ENCODE results near the gene GGT7. TPM values are rescaled to one million over a fixed set of nuclear protein-coding genes. Genes with fewer than 3 reads are reported as not detected.
"Not testable (repeated sequence)": the region's sequence is repeated elsewhere in the genome, so short reads cannot be mapped to it uniquely, and the experiment has no call there.

The GGT7 gene
- total and polyA plus RNA-seq, 2 experiments from 2014 or later = 32.3 to 53.8 TPM

- H3K27ac ChIP-seq = no peak overlapping the region
- no peak overlapping the region for H3K4me3 ChIP-seq
- no peaks in the 10 kb centered on the region for H3K9me3 ChIP-seq (ENCODE audit: low read depth)
- no peak for TF ChIP-seq CTCF (IDR thresholded peaks at IDR 0.05; ENCODE audit: low read depth, low read length)
- H3K36me3 ChIP-seq = no peaks in the 10 kb centered on the region
- no peaks in the 10 kb centered on the region for H3K27me3 ChIP-seq
- H3K4me1 ChIP-seq (ENCODE audit: low read depth) = peaks cover 8% of the 10 kb centered on the region
- DNase-seq (ENCODE audit: low read depth in 1 of 2, low spot score in 1 of 2) = no peak
Observed at GRCh38 chr20:34915131-34915530, 42.5 kb upstream of the GGT7 start.

GRCh38 chr20:34907616-34908469 lies 35.2 kb upstream of the GGT7 start:
- Histone ChIP-seq H3K4me3 (no peak overlapping the region), H3K4me1 (ENCODE audit: low read depth) (peaks cover 14% of the 10 kb centered on the region), H3K27ac (peak overlapping the region; percentile 74), H3K36me3 (no peaks in the 10 kb centered on the region), H3K9me3 (ENCODE audit: low read depth) (no peaks in the 10 kb centered on the region), H3K27me3 (no peaks in the 10 kb centered on the region)
- peak; percentile 50 to 90 for DNase-seq (ENCODE audit: low read depth in 1 of 2, low spot score in 1 of 2)
- TF ChIP-seq CTCF (IDR thresholded peaks at IDR 0.05; ENCODE audit: low read depth, low read length) = no peak

- no peak for TF ChIP-seq CTCF (IDR thresholded peaks at IDR 0.05; ENCODE audit: low read depth, low read length)
- Histone ChIP-seq H3K27me3 (no peaks in the 10 kb centered on the region), H3K27ac (no peak overlapping the region), H3K9me3 (ENCODE audit: low read depth) (no peaks in the 10 kb centered on the region), H3K4me1 (ENCODE audit: low read depth) (peaks cover 14% of the 10 kb centered on the region), H3K4me3 (no peak overlapping the region), H3K36me3 (no peaks in the 10 kb centered on the region)
- DNase-seq (ENCODE audit: low read depth in 1 of 2, low spot score in 1 of 2) = peak in 1 of 2 donors; percentile 52
Observed at GRCh38 chr20:34904202-34904621, 31.6 kb upstream of the GGT7 start.

- not testable (repeated sequence) for H3K27ac ChIP-seq; DNase-seq (ENCODE audit: low read depth in 1 of 2, low spot score in 1 of 2); H3K9me3 ChIP-seq (ENCODE audit: low read depth); H3K36me3 ChIP-seq; H3K4me1 ChIP-seq (ENCODE audit: low read depth); H3K27me3 ChIP-seq; H3K4me3 ChIP-seq
Observed at GRCh38 chr20:34898731-34899130, 26.1 kb upstream of the GGT7 start.

GRCh38 chr20:34898129-34898528 lies 25.5 kb upstream of the GGT7 start:
- H3K27ac ChIP-seq, H3K36me3 ChIP-seq: not testable (repeated sequence)

GRCh38 chr20:34896086-34896621 lies 23.5 kb upstream of the GGT7 start:
- Histone ChIP-seq H3K27ac (no peak overlapping the region), H3K36me3 (no peaks in the 10 kb centered on the region), H3K4me1 (ENCODE audit: low read depth) (no peaks in the 10 kb centered on the region), H3K27me3 (no peaks in the 10 kb centered on the region), H3K9me3 (ENCODE audit: low read depth) (no peaks in the 10 kb centered on the region), H3K4me3 (no peak overlapping the region)
- no peak for DNase-seq (ENCODE audit: low read depth in 1 of 2, low spot score in 1 of 2)
- no peak for TF ChIP-seq CTCF (IDR thresholded peaks at IDR 0.05; ENCODE audit: low read depth, low read length)

More at GRCh38 chr20:34898129-34898528, 25.5 kb upstream of the GGT7 start:
- not testable (repeated sequence) for H3K9me3 ChIP-seq (ENCODE audit: low read depth); DNase-seq (ENCODE audit: low read depth in 1 of 2, low spot score in 1 of 2); H3K4me1 ChIP-seq (ENCODE audit: low read depth); H3K27me3 ChIP-seq; H3K4me3 ChIP-seq
